Nephron (organoid): ENCODE measurements around the gene CRYL1.

Source experiments
- H3K27ac Mint-ChIP-seq, 3 experiments: 2 replicates each; pipeline ENCODE4 v1.8.0; 2020; ENCODE audit warnings: mixed read lengths in 3 of 3, mild to moderate bottlenecking in 2 of 3, moderate library complexity in 1 of 3
- H3K27me3 Mint-ChIP-seq: 2 replicates; pipeline ENCODE4 v1.8.0; 2021; ENCODE audit warnings: low read depth, mild to moderate bottlenecking, moderate library complexity, mixed read lengths
- H3K36me3 Mint-ChIP-seq: 2 replicates; pipeline ENCODE4 v1.8.0; 2020; ENCODE audit warnings: low read depth, mixed read lengths
- H3K4me1 Mint-ChIP-seq: 2 replicates; pipeline ENCODE4 v1.8.0; 2020; ENCODE audit warnings: mixed read lengths
- H3K4me3 Mint-ChIP-seq, 3 experiments: 2 replicates each; pipeline ENCODE4 v1.8.0; 2020; ENCODE audit warnings: mild to moderate bottlenecking in 3 of 3, mixed read lengths in 3 of 3, moderate library complexity in 2 of 3
- H3K9me3 Mint-ChIP-seq: 2 replicates; pipeline ENCODE4 v1.8.0; 2020; ENCODE audit warnings: mixed read lengths
- TF ChIP-seq, protein P1 (sequence below), 3 experiments: fragments of 200-600 bp; sonication (generic); IDR thresholded peaks; one replicate each; pipeline ENCODE4 v1.5.0; 2021; ENCODE audit warnings: antibody characterized with exemption in 3 of 3; ENCODE audit not compliant: unreplicated experiment in 3 of 3

The CRYL1 gene, protein sequence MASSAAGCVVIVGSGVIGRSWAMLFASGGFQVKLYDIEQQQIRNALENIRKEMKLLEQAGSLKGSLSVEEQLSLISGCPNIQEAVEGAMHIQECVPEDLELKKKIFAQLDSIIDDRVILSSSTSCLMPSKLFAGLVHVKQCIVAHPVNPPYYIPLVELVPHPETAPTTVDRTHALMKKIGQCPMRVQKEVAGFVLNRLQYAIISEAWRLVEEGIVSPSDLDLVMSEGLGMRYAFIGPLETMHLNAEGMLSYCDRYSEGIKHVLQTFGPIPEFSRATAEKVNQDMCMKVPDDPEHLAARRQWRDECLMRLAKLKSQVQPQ

DNA sequence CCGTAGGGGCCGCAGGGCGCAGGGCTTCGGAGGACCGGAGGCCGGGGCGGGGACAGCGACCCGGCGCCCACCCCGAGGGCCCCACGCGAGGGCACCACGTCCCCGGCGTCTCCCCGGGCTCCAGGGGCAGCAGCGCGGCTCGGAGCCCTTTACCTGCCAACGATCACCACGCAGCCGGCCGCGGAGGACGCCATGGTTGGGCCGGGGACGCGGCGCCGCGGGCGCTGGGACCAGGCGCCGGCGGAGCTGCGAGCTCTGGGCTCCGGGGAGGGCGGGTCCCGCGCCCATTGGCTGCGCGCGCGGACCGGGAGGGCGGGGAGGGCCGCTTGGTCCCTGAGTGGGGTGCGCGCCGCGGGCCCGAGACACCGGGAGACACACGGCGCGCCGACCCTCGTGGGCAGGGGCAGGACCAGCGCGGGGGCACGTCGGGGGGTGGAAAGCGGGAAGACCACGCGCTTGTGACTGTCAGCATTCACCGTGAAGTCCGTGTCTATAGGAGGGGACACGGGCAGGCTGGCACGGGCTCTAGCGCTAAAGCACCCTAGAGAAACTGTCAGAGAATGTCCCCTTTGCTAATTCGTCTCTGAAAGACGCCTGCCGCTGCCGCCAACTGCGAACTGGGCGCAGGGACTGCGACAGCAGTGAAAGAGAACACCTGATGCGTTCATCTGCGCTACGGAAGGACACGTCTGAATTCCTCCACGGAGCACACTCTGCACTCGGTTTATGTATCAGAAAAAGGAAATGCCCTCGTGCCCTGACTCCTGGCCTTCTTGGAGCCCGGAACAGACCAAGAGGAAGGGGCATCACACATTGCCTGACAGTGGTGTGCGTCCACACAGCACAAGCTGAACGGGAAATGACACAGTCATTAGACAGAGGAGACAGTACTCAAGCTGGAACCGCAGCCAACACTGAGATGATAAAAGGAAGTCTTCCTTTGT, at the start of gene CRYL1:
CRYL1 (minus strand) TSS at position 257 of the 944 bp plus-strand sequence; CDS start at position 194, 63 bp downstream.
- Mint-ChIP-seq H3K27me3 (peaks cover 37% of the 10 kb centered on the region), H3K4me1 (peaks cover 10% of the 10 kb centered on the region), H3K36me3 (no peaks in the 10 kb centered on the region), H3K4me3 (peak within 1 kb of the TSS; percentile 81 to 89 (median 88)), H3K9me3 (no peaks in the 10 kb centered on the region), H3K27ac (peak within 1 kb of the TSS; percentile 48 to 89 (median 74))
- TF ChIP-seq, protein P1, sequence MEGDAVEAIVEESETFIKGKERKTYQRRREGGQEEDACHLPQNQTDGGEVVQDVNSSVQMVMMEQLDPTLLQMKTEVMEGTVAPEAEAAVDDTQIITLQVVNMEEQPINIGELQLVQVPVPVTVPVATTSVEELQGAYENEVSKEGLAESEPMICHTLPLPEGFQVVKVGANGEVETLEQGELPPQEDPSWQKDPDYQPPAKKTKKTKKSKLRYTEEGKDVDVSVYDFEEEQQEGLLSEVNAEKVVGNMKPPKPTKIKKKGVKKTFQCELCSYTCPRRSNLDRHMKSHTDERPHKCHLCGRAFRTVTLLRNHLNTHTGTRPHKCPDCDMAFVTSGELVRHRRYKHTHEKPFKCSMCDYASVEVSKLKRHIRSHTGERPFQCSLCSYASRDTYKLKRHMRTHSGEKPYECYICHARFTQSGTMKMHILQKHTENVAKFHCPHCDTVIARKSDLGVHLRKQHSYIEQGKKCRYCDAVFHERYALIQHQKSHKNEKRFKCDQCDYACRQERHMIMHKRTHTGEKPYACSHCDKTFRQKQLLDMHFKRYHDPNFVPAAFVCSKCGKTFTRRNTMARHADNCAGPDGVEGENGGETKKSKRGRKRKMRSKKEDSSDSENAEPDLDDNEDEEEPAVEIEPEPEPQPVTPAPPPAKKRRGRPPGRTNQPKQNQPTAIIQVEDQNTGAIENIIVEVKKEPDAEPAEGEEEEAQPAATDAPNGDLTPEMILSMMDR (IDR thresholded peaks at IDR 0.05; ENCODE audit: unreplicated experiment in 3 of 3), result no peak

DNA sequence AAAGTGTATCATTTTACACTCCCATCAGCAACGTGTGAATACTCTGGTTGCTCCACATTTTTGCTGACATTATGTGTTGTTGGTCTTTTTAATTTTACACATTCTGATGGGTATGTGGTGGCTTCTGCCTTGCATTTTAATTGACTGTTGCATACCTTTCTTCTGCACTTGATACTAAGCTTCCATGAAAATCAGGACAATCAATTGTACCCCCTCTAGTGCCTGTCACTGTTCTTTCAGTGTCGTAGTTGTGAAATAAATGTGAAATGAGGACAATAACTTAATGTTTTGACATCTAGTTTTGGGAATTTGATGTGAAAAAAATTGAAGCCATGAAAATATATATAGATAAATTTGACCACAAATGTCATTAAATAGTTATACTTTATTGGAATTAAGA, 48.0 kb upstream of the CRYL1 start:
- no peaks in the 10 kb centered on the region for H3K4me1 Mint-ChIP-seq
- peaks cover 41% of the 10 kb centered on the region for H3K9me3 Mint-ChIP-seq
- no peaks in the 10 kb centered on the region for H3K27me3 Mint-ChIP-seq
- TF ChIP-seq, protein P1 (IDR thresholded peaks at IDR 0.05; ENCODE audit: unreplicated experiment in 3 of 3), result no peak
- no peak overlapping the region for H3K27ac Mint-ChIP-seq
- H3K4me3 Mint-ChIP-seq, result no peak overlapping the region
- peaks cover 82% of the 10 kb centered on the region for H3K36me3 Mint-ChIP-seq

DNA sequence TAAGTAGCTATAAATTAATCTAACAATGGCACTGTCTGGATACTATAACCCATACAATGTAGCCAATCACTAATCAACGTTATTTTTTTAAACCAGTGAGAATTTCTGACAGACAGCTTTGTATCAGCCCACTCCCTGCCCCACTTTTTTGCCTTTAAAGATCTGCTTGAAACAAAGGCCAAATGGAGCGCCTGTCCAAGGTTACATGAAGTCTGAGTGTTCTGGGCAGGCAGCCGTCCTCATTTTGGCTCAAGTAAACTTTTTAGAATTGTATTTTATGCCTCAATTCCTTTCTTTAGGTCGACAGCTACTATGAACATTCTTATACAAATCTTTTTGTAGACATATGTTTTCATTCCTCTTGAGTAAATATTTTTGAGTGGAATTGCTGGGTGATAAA, 47.5 kb upstream of the CRYL1 start:
- Mint-ChIP-seq H3K9me3 (peaks cover 38% of the 10 kb centered on the region), H3K4me3 (no peak overlapping the region), H3K36me3 (peaks cover 78% of the 10 kb centered on the region), H3K4me1 (peaks cover 3% of the 10 kb centered on the region), H3K27ac (no peak overlapping the region), H3K27me3 (no peaks in the 10 kb centered on the region)
- TF ChIP-seq, protein P1 (IDR thresholded peaks at IDR 0.05; ENCODE audit: unreplicated experiment in 3 of 3), result no peak

DNA sequence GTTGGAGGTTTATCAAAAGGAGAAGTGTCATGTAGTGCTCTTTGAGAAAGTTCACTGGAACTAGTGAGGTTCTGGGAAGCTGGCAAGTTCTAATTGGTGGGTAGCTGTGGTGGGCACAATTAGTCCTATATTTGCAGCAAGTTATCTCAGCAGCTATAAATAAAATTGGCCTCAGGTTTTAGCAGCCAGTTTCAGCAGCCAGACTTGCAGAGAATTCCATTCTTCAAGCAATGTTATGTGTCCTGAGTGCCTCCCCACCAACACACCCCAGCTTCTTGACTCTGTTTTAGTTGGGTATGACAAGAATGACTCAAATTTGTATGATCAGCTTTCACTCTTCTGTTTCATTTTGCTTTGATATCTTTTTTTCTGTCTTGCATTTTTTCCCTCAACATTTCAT, 46.0 kb upstream of the CRYL1 start:
- Mint-ChIP-seq H3K4me1 (peaks cover 12% of the 10 kb centered on the region), H3K27ac (no peak overlapping the region), H3K27me3 (no peaks in the 10 kb centered on the region), H3K4me3 (no peak overlapping the region), H3K36me3 (peaks cover 68% of the 10 kb centered on the region), H3K9me3 (peaks cover 29% of the 10 kb centered on the region)
- TF ChIP-seq, protein P1 (IDR thresholded peaks at IDR 0.05; ENCODE audit: unreplicated experiment in 3 of 3), result no peak

DNA sequence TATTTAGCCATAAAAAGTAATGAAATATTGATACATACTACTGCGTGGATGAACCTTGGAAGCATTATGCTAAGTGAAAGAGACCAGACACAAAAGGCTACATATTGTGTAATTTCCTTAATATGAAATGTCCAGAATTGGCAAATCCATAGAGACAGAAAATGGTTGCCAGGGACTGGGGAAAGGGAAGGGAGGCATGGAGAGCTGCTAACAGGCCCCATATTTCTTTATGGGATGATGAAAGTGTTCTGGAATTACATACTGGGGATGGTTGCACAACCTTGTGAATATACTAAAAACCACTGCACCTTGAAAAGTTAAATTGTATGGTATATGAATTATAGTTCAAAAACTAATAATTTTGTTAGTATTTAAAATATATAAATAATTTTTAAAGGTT, 44.9 kb upstream of the CRYL1 start:
- Mint-ChIP-seq H3K36me3 (peaks cover 62% of the 10 kb centered on the region), H3K4me3 (no peak overlapping the region), H3K4me1 (peaks cover 17% of the 10 kb centered on the region), H3K27ac (peak overlapping the region in 1 of 3 experiments; percentile 31), H3K9me3 (peaks cover 17% of the 10 kb centered on the region), H3K27me3 (no peaks in the 10 kb centered on the region)
- TF ChIP-seq, protein P1 (IDR thresholded peaks at IDR 0.05; ENCODE audit: unreplicated experiment in 3 of 3), result no peak
